ENCODE data around the gene P4HA1.

DNA sequence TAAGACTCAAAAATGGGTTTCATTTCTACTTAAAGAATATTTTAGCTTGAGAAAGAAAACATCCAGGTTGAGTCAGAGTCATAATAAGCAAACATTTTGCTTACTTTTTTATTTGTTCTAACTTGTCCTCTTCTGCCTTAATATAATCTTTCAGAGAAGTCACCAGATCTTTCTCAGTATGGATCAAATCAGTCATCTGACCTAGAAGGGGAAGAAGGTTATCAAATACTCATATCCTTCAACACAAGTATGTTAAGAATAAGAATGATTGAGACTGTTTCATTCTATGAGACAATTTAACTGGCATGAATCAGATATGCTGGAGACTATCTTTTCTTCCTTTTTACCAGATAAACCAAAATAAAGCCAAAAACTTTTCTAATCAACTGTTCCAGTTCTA lies 23.0 kb downstream of the P4HA1 start:
- TF ChIP-seq, protein P1, sequence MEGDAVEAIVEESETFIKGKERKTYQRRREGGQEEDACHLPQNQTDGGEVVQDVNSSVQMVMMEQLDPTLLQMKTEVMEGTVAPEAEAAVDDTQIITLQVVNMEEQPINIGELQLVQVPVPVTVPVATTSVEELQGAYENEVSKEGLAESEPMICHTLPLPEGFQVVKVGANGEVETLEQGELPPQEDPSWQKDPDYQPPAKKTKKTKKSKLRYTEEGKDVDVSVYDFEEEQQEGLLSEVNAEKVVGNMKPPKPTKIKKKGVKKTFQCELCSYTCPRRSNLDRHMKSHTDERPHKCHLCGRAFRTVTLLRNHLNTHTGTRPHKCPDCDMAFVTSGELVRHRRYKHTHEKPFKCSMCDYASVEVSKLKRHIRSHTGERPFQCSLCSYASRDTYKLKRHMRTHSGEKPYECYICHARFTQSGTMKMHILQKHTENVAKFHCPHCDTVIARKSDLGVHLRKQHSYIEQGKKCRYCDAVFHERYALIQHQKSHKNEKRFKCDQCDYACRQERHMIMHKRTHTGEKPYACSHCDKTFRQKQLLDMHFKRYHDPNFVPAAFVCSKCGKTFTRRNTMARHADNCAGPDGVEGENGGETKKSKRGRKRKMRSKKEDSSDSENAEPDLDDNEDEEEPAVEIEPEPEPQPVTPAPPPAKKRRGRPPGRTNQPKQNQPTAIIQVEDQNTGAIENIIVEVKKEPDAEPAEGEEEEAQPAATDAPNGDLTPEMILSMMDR (IDR thresholded peaks at IDR 0.05): no peak
- no peak for TF ChIP-seq EP300 (IDR thresholded peaks at IDR 0.05)
